Activated naive CD4-positive, alpha-beta T cell treated with anti-CD3 and anti-CD28 coated beads for 36 hours (primary cell): Measurements from ENCODE around the gene SLC8A1. TPM values are rescaled to one million over a fixed set of nuclear protein-coding genes. Genes with fewer than 3 reads are reported as not detected.

ENCODE experiments used
- CTCF ChIA-PET: fragments of 350-600 bp; sonication (Branson Sonifier 250); formaldehyde crosslinking; loops from one replicate; lab custom pipeline; 2021; ENCODE audit warnings: antibody characterized with exemption; lab: Charles Lee
- DNase-seq: peaks from one replicate; pipeline ENCODE4 v3.0.0-alpha.2; 2020
- H3K27ac Mint-ChIP-seq: one replicate; pipeline ENCODE4 v1.8.0; 2021; ENCODE audit warnings: mild to moderate bottlenecking, mixed read lengths
- H3K27me3 Mint-ChIP-seq: one replicate; pipeline ENCODE4 v1.8.0; 2021; ENCODE audit warnings: low read depth, mixed read lengths
- H3K36me3 Mint-ChIP-seq: one replicate; pipeline ENCODE4 v1.8.0; 2021; ENCODE audit warnings: low read depth, mixed read lengths
- H3K4me1 Mint-ChIP-seq: one replicate; pipeline ENCODE4 v1.8.0; 2021; ENCODE audit warnings: low read depth, mixed read lengths
- H3K4me3 Mint-ChIP-seq: one replicate; pipeline ENCODE4 v1.8.0; 2021; ENCODE audit warnings: mild to moderate bottlenecking, moderate library complexity, mixed read lengths
- H3K9me3 Mint-ChIP-seq: one replicate; pipeline ENCODE4 v1.8.0; 2021; ENCODE audit warnings: mixed read lengths
- intact Hi-C: fragments of 100-400 bp; cut with micrococcal nuclease; formaldehyde crosslinking; loops from one replicate; pipeline ENCODE4 v1.15.1; 2023
- total RNA-seq, 2 experiments: library from RNA; stranded (reverse); gene quantifications; one replicate each; pipeline ENCODE4 v1.2.3, GENCODE V29; 2021

The SLC8A1 gene
- total RNA-seq, 2 experiments from 2014 or later = 0.60 to 0.99 TPM

GRCh38 chr2:40394031-40394430 is 57.9 kb downstream of the SLC8A1 start:
- Mint-ChIP-seq H3K4me1 (no peaks in the 10 kb centered on the region), H3K9me3 (no peaks in the 10 kb centered on the region), H3K4me3 (no peak overlapping the region), H3K36me3 (no peaks in the 10 kb centered on the region), H3K27ac (no peak overlapping the region), H3K27me3 (no peaks in the 10 kb centered on the region)
- intact Hi-C loops = no loop called here
- no peak for DNase-seq
- CTCF ChIA-PET = no interaction called here

- no peaks in the 10 kb centered on the region for H3K9me3 Mint-ChIP-seq
- H3K36me3 Mint-ChIP-seq = no peaks in the 10 kb centered on the region
- no peaks in the 10 kb centered on the region for H3K27me3 Mint-ChIP-seq
Observed at GRCh38 chr2:40388161-40388560, 63.7 kb downstream of the SLC8A1 start.

GRCh38 chr2:40386177-40386576 is 65.7 kb downstream of the SLC8A1 start:
- CTCF ChIA-PET = no interaction called here
- no peaks in the 10 kb centered on the region for H3K36me3 Mint-ChIP-seq
- intact Hi-C loops = no loop called here
- no peak overlapping the region for H3K4me3 Mint-ChIP-seq
- no peak for DNase-seq
- no peak overlapping the region for H3K27ac Mint-ChIP-seq
- no peaks in the 10 kb centered on the region for H3K4me1 Mint-ChIP-seq
- no peaks in the 10 kb centered on the region for H3K27me3 Mint-ChIP-seq
- peaks cover 8% of the 10 kb centered on the region for H3K9me3 Mint-ChIP-seq

More at GRCh38 chr2:40388161-40388560, 63.7 kb downstream of the SLC8A1 start:
- no peak for DNase-seq
- intact Hi-C loops = no loop called here
- Mint-ChIP-seq H3K27ac (no peak overlapping the region), H3K4me1 (no peaks in the 10 kb centered on the region), H3K4me3 (no peak overlapping the region)
- CTCF ChIA-PET = interaction anchor here (0.6 kb wide), 1 partner anchor 832 kb away, joined by 3 read pairs; no protein-coding TSS in a partner anchor

GRCh38 chr2:40384714-40385113 is 67.2 kb downstream of the SLC8A1 start:
- Mint-ChIP-seq H3K27ac (no peak overlapping the region), H3K9me3 (peaks cover 10% of the 10 kb centered on the region), H3K27me3 (no peaks in the 10 kb centered on the region), H3K4me3 (no peak overlapping the region), H3K4me1 (no peaks in the 10 kb centered on the region), H3K36me3 (no peaks in the 10 kb centered on the region)
- CTCF ChIA-PET = no interaction called here
- no peak for DNase-seq
- intact Hi-C loops = no loop called here

GRCh38 chr2:40384233-40384632 is 67.7 kb downstream of the SLC8A1 start:
- CTCF ChIA-PET = no interaction called here
- intact Hi-C loops = no loop called here
- H3K4me3 Mint-ChIP-seq = no peak overlapping the region
- H3K9me3 Mint-ChIP-seq = peaks cover 14% of the 10 kb centered on the region
- H3K4me1 Mint-ChIP-seq = no peaks in the 10 kb centered on the region
- no peak for DNase-seq
- H3K36me3 Mint-ChIP-seq = no peaks in the 10 kb centered on the region
- H3K27me3 Mint-ChIP-seq = no peaks in the 10 kb centered on the region
- H3K27ac Mint-ChIP-seq = no peak overlapping the region

GRCh38 chr2:40380721-40381120 is 71.2 kb downstream of the SLC8A1 start:
- H3K27ac Mint-ChIP-seq = no peak overlapping the region
- intact Hi-C loops = no loop called here
- no peak for DNase-seq
- peaks cover 18% of the 10 kb centered on the region for H3K9me3 Mint-ChIP-seq
- CTCF ChIA-PET = no interaction called here
- H3K27me3 Mint-ChIP-seq = no peaks in the 10 kb centered on the region
- H3K36me3 Mint-ChIP-seq = no peaks in the 10 kb centered on the region
- no peaks in the 10 kb centered on the region for H3K4me1 Mint-ChIP-seq
- no peak overlapping the region for H3K4me3 Mint-ChIP-seq

- Mint-ChIP-seq H3K27ac (no peak overlapping the region), H3K4me1 (no peaks in the 10 kb centered on the region), H3K9me3 (peaks cover 18% of the 10 kb centered on the region), H3K4me3 (no peak overlapping the region), H3K27me3 (no peaks in the 10 kb centered on the region), H3K36me3 (no peaks in the 10 kb centered on the region)
- intact Hi-C loops = no loop called here
- DNase-seq = no peak
- CTCF ChIA-PET = interaction anchor here (0.5 kb wide), 1 partner anchor 10 kb away, joined by 4 read pairs; no protein-coding TSS in a partner anchor
Observed at GRCh38 chr2:40380041-40380440, 71.8 kb downstream of the SLC8A1 start.

- Mint-ChIP-seq H3K27me3 (peaks cover 3% of the 10 kb centered on the region), H3K9me3 (peaks cover 8% of the 10 kb centered on the region), H3K36me3 (no peaks in the 10 kb centered on the region), H3K4me1 (no peaks in the 10 kb centered on the region), H3K4me3 (no peak overlapping the region), H3K27ac (no peak overlapping the region)
- no peak for DNase-seq
- intact Hi-C loops = no loop called here
- CTCF ChIA-PET = no interaction called here
Observed at GRCh38 chr2:40374543-40375240, 77.2 kb downstream of the SLC8A1 start.

- no peak for DNase-seq
- Mint-ChIP-seq H3K4me1 (no peaks in the 10 kb centered on the region), H3K36me3 (no peaks in the 10 kb centered on the region), H3K9me3 (peaks cover 2% of the 10 kb centered on the region), H3K27ac (no peak overlapping the region), H3K27me3 (peaks cover 3% of the 10 kb centered on the region), H3K4me3 (no peak overlapping the region)
- intact Hi-C loops = no loop called here
- CTCF ChIA-PET = no interaction called here
Observed at GRCh38 chr2:40373111-40373510, 78.8 kb downstream of the SLC8A1 start.

- H3K36me3 Mint-ChIP-seq = no peaks in the 10 kb centered on the region
- CTCF ChIA-PET = no interaction called here
Observed at GRCh38 chr2:40372283-40372985, 79.5 kb downstream of the SLC8A1 start.

GRCh38 chr2:40371525-40372282 is 80.2 kb downstream of the SLC8A1 start:
- CTCF ChIA-PET = no interaction called here
- Mint-ChIP-seq H3K27ac (no peak overlapping the region), H3K27me3 (peaks cover 3% of the 10 kb centered on the region), H3K4me3 (no peak overlapping the region), H3K4me1 (no peaks in the 10 kb centered on the region), H3K36me3 (no peaks in the 10 kb centered on the region), H3K9me3 (peaks cover 2% of the 10 kb centered on the region)
- intact Hi-C loops = no loop called here
- no peak for DNase-seq

More at GRCh38 chr2:40372283-40372985, 79.5 kb downstream of the SLC8A1 start:
- Mint-ChIP-seq H3K27me3 (peaks cover 3% of the 10 kb centered on the region), H3K4me3 (no peak overlapping the region), H3K27ac (no peak overlapping the region), H3K4me1 (no peaks in the 10 kb centered on the region), H3K9me3 (peaks cover 2% of the 10 kb centered on the region)
- intact Hi-C loops = no loop called here
- no peak for DNase-seq

- Mint-ChIP-seq H3K9me3 (no peaks in the 10 kb centered on the region), H3K27ac (no peak overlapping the region), H3K27me3 (peaks cover 3% of the 10 kb centered on the region), H3K4me3 (no peak overlapping the region), H3K36me3 (no peaks in the 10 kb centered on the region), H3K4me1 (no peaks in the 10 kb centered on the region)
- CTCF ChIA-PET = no interaction called here
- intact Hi-C loops = no loop called here
- DNase-seq = no peak
Observed at GRCh38 chr2:40370007-40370395, 81.9 kb downstream of the SLC8A1 start.
